PC-3 (cell line): ENCODE results near the gene CNR2.
"Not testable (repeated sequence)": the region's sequence is repeated elsewhere in the genome, so short reads cannot be mapped to it uniquely, and the experiment has no call there.

ENCODE experiments used
- EZH2 ChIP-seq: fragments of 300-600 bp; sonication (generic); IDR thresholded peaks from one replicate; pipeline ENCODE4 v1.6.1; 2017; ENCODE audit warnings: antibody characterized with exemption, mild to moderate bottlenecking, low read length; ENCODE audit not compliant: unreplicated experiment
- EZH2phosphoT487 ChIP-seq: fragments of 300-600 bp; sonication (generic); IDR thresholded peaks from 2 replicates; pipeline ENCODE4 v1.6.1; 2018; ENCODE audit warnings: mild to moderate bottlenecking, antibody characterized with exemption, low read length, borderline replicate concordance
- TF ChIP-seq, protein P1 (sequence below): fragments of 300-600 bp; sonication (generic); conservative IDR thresholded peaks from 2 replicates; pipeline ENCODE4 v1.5.1; 2017; ENCODE audit warnings: antibody characterized with exemption, low read depth, mild to moderate bottlenecking, low read length

DNA sequence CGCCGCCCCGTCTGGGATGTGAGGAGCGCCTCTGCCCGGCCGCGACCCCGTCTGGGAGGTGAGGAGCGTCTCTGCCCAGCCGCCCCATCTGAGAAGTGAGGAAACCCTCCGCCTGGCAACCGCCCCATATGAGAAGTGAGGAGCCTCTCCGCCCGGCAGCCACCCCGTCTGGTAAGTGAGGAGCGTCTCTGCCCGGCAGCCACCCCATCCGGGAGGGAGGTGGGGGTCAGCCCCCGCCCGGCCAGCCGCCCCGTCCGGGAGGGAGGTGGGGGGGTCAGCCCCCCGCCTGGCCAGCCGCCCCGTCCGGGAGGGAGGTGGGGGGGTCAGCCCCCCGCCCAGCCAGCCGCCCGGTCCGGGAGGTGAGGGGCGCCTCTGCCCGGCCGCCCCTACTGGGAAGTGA is 60.0 kb downstream of the CNR2 start:
- TF ChIP-seq, protein P1, sequence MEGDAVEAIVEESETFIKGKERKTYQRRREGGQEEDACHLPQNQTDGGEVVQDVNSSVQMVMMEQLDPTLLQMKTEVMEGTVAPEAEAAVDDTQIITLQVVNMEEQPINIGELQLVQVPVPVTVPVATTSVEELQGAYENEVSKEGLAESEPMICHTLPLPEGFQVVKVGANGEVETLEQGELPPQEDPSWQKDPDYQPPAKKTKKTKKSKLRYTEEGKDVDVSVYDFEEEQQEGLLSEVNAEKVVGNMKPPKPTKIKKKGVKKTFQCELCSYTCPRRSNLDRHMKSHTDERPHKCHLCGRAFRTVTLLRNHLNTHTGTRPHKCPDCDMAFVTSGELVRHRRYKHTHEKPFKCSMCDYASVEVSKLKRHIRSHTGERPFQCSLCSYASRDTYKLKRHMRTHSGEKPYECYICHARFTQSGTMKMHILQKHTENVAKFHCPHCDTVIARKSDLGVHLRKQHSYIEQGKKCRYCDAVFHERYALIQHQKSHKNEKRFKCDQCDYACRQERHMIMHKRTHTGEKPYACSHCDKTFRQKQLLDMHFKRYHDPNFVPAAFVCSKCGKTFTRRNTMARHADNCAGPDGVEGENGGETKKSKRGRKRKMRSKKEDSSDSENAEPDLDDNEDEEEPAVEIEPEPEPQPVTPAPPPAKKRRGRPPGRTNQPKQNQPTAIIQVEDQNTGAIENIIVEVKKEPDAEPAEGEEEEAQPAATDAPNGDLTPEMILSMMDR, result not testable (repeated sequence)
- not testable (repeated sequence) for TF ChIP-seq EZH2, EZH2phosphoT487
